ENCODE results near the gene CDKN1C.

GRCh38 chr11:2837651-2838050, 47.9 kb downstream of the CDKN1C start:
- no peak for TF ChIP-seq POLR2A (IDR thresholded peaks at IDR 0.05)
- TF ChIP-seq, protein P1, sequence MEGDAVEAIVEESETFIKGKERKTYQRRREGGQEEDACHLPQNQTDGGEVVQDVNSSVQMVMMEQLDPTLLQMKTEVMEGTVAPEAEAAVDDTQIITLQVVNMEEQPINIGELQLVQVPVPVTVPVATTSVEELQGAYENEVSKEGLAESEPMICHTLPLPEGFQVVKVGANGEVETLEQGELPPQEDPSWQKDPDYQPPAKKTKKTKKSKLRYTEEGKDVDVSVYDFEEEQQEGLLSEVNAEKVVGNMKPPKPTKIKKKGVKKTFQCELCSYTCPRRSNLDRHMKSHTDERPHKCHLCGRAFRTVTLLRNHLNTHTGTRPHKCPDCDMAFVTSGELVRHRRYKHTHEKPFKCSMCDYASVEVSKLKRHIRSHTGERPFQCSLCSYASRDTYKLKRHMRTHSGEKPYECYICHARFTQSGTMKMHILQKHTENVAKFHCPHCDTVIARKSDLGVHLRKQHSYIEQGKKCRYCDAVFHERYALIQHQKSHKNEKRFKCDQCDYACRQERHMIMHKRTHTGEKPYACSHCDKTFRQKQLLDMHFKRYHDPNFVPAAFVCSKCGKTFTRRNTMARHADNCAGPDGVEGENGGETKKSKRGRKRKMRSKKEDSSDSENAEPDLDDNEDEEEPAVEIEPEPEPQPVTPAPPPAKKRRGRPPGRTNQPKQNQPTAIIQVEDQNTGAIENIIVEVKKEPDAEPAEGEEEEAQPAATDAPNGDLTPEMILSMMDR (IDR thresholded peaks at IDR 0.05): no peak

All from thyroid gland (tissue), 4 donors.